HG02678 (cell line): ENCODE data around the gene PLCD3.

Experiments
- ATAC-seq: cut with Tn5 transposase; IDR thresholded peaks from one replicate; pipeline ENCODE4 v1.9.1; 2021; ENCODE audit warnings: mild to moderate bottlenecking, moderate library complexity; ENCODE audit not compliant: unreplicated experiment

The PLCD3 gene

DNA sequence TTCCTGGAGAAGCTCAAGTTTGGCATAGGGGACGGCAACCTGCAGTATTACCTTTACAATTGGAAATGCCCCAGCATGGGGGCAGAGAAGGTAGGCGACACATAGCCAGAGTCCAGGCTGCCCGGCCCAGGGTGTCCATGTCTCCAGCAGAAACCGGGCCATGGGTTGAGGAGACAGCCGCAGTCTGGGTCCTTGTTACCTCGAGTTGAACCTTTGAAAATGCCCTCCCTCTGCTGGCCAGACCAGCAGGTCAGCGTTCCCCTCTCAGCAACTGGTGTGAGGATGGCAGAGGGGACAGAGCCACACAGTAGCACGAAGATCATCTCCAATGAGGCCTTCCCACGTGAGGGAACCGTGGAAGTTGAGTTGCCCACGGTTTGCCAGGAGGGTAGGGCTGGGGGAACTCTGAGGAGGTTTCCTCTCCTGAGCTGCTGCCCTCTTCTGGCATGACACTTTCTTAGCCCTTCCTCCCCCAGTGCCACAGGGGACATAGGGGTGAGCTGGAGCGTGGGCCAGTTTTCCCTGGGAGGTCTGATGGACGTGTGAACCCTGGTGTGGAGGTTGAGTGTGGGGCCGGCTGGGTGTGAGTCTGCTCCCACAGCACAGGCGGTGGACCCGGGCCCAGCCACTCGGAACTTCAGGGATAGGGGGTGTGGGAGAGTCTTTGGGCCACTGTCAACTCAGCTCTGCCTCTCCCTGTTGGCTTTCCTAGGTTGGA lies 27.2 kb downstream of the PLCD3 start:
- ATAC-seq, result no peak

DNA sequence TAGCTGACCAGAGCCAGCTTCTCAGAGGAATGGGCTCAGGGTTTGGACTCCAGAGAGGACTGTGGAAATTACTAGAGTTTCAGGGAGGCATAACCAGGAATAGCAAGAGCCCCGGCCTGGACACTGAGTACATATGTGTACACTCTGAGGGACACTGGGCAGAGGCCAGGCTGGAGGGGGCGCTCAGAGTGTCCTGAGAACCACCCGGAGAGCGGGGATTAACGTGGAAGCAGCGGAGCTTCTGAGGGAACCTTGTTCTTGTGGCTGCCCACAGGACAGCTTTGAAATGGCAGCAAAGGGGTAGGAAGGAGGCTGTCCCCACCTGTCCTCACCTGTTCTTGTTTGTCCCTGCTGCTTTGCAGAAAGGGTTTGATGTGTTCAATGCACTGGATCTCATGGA lies 27.8 kb downstream of the PLCD3 start:
- no peak for ATAC-seq

DNA sequence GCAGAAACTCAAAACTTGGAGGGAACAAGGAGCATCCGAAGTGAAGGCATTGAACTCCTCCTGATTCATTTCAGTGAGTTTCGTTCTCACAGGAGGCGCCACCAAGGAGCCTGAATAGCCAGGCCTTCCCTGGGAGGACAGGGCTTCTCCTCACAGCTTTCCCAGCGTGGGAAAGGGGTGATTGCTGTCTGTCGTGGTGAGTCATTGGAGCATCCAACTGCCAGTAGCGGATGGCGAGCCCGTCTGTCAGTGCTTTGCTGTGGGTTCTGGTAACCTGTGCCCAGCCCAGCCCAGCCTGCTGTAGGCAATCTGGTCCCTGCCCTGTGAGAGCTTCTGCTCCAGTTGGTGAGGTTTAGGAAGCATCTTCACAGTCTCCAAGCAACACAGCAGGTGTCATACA lies 28.3 kb downstream of the PLCD3 start:
- ATAC-seq, result no peak

- no peak for ATAC-seq
These were observed 29.0 kb downstream of the PLCD3 start for GRCh38 chr17:45103269-45103795.

DNA sequence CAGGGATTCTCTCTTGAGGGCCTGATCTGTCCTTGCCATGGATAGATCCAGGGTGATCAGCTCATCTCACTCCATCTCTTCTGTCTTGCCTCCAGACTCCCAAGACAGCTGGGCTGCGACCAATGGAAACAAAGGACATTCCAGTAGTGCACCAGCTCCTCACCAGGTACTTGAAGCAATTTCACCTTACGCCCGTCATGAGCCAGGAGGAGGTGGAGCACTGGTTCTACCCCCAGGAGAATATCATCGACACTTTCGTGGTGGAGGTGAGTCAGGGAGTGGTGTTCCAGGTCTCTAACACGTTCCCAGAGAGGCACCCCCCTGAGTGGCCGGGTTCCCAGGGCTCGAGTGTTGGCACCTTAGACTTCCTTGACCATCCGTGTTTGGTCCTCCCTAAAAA lies 29.5 kb downstream of the PLCD3 start:
- no peak for ATAC-seq

- no peak for ATAC-seq
These were observed 30.2 kb downstream of the PLCD3 start for GRCh38 chr17:45101883-45102811.

DNA sequence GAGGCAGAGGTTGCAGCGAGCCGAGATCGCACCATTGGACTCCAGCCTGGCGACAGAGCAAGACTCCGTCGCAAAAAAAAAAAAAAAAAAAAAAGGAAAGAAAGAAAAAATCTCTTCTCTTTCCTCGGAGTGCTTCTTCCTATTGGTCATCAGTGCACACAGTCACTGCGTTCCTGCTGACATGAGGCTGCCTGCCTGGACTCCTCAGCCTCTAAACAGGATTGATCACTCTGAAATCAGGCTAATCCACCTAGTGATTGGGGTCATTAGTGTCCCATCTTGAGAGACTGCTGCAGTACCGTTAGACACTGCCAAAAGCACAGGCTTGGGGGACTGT lies 30.8 kb downstream of the PLCD3 start:
- no peak for ATAC-seq

- no peak for ATAC-seq
These were observed 33.3 kb downstream of the PLCD3 start for GRCh38 chr17:45098869-45099616.

GRCh38 chr17:45098081-45098868 lies 34.0 kb downstream of the PLCD3 start:
- ATAC-seq, result no peak

DNA sequence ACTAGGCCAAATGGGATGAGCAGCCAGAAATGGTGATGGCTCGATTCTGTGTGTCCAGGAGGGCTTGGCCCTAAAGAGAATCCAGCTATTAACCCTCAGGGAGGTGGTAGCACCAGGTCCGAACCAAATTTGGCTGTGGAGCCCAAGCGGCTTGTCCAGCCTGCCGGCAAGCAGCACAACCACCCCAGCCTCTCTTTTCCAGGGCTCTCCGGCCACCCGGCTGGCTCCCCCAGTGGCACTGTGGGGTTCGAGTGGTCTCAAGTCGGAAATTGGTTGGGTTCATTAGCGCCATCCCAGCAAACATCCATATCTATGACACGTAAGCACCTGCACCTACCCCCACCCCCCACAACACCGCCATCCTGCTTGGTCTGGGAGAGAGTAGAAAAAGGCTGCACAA lies 35.4 kb downstream of the PLCD3 start:
- no peak for ATAC-seq

DNA sequence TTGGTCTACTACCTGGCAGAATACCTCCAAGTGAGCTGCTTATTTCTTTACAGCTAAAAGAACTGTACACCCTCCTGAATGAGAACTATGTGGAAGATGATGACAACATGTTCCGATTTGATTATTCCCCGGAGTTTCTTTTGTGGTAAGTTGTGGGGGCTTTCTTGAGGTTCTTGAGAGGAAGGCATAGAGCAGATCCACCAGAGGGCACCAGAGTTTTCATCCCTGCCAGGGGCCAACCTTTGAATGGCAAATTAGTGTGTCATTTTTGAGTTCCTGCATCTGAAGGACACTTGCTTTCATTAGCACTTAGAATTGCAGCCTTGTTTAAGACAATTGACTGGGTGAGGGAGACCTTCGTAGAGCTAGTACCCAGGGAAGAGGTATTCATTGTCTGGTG lies 36.2 kb downstream of the PLCD3 start:
- no peak for ATAC-seq

DNA sequence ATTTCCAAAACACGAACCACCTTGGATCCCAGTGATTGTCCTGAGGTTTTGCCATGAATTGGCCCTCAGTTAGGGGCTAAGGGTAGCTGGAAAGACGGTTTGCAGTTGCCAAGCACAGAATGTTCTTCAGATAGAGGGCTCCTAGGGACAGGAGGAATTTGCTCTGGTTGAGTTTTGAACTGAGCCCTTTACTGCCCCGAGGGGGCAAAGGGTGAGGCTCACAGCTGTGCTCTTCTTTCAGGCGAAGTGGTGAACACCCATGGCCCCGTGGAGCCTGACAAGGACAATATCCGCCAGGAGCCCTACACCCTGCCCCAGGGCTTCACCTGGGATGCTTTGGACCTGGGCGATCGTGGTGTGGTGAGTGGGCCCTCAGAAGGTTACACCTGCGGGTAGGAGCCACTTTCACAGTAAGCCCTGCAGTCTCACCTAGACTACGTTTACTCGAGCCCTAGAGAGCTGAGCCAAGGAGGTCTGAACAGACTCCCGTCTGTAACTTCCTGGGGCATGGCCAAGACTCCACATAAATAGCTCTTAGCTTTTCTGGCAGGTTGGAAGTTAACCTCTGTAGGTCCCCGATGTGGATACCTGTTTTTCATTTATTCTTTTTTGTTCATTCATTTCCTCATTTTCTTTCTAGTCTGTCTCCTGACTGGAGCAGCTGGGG lies 38.7 kb downstream of the PLCD3 start:
- ATAC-seq, result no peak

- no peak for ATAC-seq
These were observed 39.3 kb downstream of the PLCD3 start for GRCh38 chr17:45092911-45093430.

DNA sequence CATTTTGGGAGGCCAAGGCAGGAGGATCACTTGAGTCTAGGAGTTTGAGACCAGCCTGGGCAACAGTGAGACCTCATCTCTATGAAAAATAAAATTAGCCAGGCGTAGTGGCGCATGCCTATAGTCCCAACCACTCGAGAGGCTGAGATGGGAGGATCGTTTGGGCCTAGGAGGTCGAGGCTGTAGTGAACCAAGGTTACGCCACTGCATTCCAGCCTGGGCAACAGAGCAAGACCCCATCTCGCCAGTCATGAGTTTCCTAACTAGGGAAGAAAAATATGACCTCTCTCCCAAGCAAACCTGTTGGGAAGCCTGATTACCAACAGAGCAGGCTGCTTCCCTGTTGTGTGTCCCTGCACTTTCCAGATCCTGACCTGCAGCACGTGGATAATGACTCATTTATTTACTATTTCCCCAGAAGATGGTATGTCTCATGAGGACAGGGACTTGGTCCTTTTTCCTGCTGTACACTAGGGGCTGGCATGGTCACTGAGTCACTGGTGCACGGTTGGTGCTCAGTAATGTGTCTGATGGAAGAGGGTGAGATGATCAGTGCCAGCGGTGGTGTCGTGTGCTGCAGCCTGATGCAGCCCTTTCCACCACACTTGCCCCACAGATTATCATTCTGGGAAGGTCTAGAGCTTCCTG lies 40.4 kb downstream of the PLCD3 start:
- ATAC-seq, result no peak

DNA sequence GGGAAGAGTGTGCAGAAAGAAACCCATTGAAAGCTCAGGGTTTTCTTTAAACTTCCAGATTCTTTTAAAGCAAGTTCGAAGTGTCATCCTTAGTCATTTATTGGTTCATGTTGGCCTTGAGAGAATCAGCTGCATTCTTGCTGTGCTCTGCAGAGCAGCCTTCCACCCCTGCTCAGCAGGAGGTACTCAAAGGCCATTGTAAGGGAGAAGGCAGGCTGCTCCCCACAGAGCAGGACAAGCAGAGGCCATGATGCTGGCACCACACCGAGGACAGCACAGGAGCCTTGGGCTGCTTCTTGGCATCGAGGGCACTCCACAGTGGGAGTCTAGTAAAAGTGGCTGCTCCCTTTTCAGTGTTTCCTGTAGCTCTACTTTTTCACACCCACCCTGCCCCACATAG lies 41.6 kb downstream of the PLCD3 start:
- ATAC-seq, result no peak

DNA sequence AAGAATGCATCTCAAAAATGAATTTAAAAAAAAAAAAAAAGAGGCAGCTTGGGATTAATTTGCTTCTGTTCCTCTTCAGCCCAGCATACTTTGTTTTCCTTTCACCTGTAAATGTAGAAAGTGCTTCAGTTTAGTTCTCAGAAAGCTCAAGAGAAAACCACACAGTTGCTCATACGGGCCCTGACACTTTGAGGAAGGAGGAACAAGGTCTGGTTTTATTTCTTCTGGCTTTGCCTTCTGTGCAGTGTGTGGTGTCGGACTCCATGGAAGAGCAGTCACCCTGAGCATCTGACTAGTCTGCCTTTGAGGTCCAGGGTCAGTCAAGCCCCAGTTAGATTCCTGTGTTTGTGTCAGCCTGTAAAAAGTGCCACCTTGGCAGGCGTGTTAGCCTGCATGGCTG lies 43.6 kb downstream of the PLCD3 start:
- ATAC-seq, result no peak

DNA sequence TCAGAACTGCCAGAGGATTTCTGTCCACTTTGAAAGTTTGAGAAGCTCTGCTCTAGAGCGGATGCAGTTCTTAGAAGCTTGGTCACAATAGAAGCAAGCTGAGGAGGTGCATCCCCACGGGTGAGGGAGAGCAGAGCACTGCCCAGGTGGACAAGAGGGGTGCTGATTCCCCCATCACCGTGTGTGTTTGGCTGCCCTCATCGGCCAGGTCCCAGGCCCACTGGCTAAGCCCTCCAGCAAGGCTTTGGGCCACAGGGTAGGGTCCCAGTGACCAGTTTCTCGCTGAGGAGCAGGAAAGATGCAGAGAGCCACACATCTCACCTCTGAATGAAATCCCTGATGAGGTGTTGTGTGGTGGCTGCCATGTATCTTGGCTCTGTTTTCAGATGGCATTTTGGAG lies 44.3 kb downstream of the PLCD3 start:
- no peak for ATAC-seq

DNA sequence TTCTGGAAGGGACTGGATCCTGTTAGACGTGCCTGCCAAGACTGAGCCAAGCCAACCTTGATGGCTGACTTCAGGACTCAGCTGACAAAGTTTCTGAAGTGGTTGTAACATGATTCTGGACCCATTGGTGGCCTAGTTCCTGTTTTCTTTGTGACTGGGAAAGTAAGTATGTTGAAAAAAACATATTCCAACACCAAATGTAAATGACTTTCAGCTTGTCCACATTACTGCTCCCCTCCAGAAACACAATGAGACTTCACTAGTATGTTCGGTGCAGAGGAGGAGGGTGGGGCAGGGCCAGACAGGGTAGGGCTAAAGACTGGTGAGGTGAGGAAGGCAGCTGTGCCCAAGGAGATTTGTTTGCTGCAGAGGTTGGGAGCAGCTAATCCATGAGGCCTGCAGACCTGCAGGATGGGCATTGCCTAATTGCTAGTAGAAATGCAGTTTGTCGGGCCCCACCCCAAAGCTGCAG lies 44.8 kb downstream of the PLCD3 start:
- no peak for ATAC-seq

DNA sequence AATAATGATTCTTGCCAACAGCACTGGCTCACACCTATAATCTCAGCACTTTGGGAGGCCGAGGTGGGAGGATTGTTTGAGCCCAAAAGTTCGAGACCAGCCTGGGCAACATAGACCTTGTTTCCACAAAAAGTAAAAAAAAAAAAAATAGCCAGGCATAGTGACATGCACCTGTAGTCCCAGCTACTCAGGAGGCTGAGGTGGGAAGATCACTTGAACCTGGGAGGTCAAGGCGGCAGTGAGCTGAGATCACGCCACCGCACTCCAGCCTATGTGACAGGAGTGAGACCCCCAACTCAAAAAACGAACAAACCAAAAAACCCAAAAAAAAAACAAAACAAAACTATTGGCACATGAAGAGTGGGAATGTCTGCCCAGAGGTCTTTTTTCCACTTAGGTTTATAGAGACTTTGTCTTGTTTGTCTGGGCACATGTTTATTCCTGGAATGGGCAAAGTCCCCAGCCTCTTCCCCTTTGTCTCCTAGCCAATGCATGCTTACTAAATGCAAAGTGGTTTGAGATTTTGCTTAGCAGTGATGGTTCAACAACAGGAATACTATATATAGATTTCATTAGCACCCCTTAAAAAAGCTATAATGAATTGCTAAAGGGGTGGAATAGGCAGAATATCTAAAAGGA lies 45.3 kb downstream of the PLCD3 start:
- ATAC-seq, result no peak
